Endodermal cell (in vitro differentiated cells): ENCODE results near the gene UPK3B. TPM values are rescaled to one million over a fixed set of nuclear protein-coding genes. Genes with fewer than 3 reads are reported as not detected.
"Not testable (repeated sequence)": the region's sequence is repeated elsewhere in the genome, so short reads cannot be mapped to it uniquely, and the experiment has no call there.

Experiments
- DNase-seq: peaks from one replicate; pipeline ENCODE4 v3.0.0-alpha.2; 2017
- H3K27ac ChIP-seq: 2 replicates; pipeline ENCODE4 v1.5.1; 2013; ENCODE audit warnings: mild to moderate bottlenecking, low read depth, low read length, moderate library complexity
- H3K27me3 ChIP-seq: 2 replicates; pipeline ENCODE4 v1.6.1; 2013; ENCODE audit warnings: mild to moderate bottlenecking, low read length, moderate library complexity; ENCODE audit not compliant: insufficient read depth, control insufficient read depth, poor library complexity, severe bottlenecking
- H3K36me3 ChIP-seq: 2 replicates; pipeline ENCODE4 v1.7.0; 2013; ENCODE audit warnings: mild to moderate bottlenecking, low read length, moderate library complexity; ENCODE audit not compliant: control insufficient read depth, insufficient read depth
- H3K4me1 ChIP-seq: one replicate; pipeline ENCODE4 v1.7.0; 2013; ENCODE audit warnings: low read length; ENCODE audit not compliant: control insufficient read depth, insufficient read depth
- H3K4me3 ChIP-seq: 2 replicates; pipeline ENCODE4 v1.5.1; 2013; ENCODE audit warnings: mild to moderate bottlenecking, low read length, moderate library complexity
- H3K9ac ChIP-seq: 2 replicates; pipeline ENCODE4 v1.6.1; 2013; ENCODE audit warnings: mild to moderate bottlenecking, low read length, moderate library complexity; ENCODE audit not compliant: poor library complexity, severe bottlenecking; ENCODE audit errors: extremely low read depth
- H3K9me3 ChIP-seq: 2 replicates; pipeline ENCODE4 v1.6.1; 2013; ENCODE audit warnings: mild to moderate bottlenecking, low read length, moderate library complexity; ENCODE audit not compliant: control insufficient read depth
- H3K27ac Mint-ChIP-seq: 2 replicates; pipeline ENCODE4 v1.8.0; 2020; ENCODE audit warnings: mixed read lengths
- H3K27me3 Mint-ChIP-seq: 2 replicates; pipeline ENCODE4 v1.8.0; 2021; ENCODE audit warnings: mild to moderate bottlenecking, mixed read lengths; ENCODE audit not compliant: insufficient read depth
- H3K36me3 Mint-ChIP-seq: 2 replicates; pipeline ENCODE4 v1.8.0; 2020; ENCODE audit warnings: low read depth, mixed read lengths
- H3K4me1 Mint-ChIP-seq: 2 replicates; pipeline ENCODE4 v1.8.0; 2020; ENCODE audit warnings: mixed read lengths
- H3K4me3 Mint-ChIP-seq: 2 replicates; pipeline ENCODE4 v1.8.0; 2020; ENCODE audit warnings: mild to moderate bottlenecking, moderate library complexity, mixed read lengths
- H3K9me3 Mint-ChIP-seq: 2 replicates; pipeline ENCODE4 v1.8.0; 2020; ENCODE audit warnings: mild to moderate bottlenecking, mixed read lengths
- whole genome bisulfite sequencing, 2 experiments: methylation state at CpG; one replicate each; pipeline versions ENCODE4 v1.1.5 to v1.1.7; 2013; ENCODE audit warnings: missing lambda C conversion rate in 2 of 2, mixed read lengths in 1 of 2; ENCODE audit not compliant: insufficient coverage in 1 of 2, insufficient read length in 1 of 2; 5-methylcytosine and 5-hydroxymethylcytosine counted together
- total RNA-seq, 2 donors: library from RNA; stranded (reverse); fragmentation: NEBNext Ultra II Directional in 1 of 2; extraction: Animal tissue kit (Norgen Biotek cat#: 25700) in 1 of 2; gene quantifications; 2 replicates in 1 of 2; 3 replicates in 1 of 2; pipeline ENCODE4 v1.2.1, GENCODE V29; 2021

The UPK3B gene
- total RNA-seq, 2 donors from 2014 or later: 1.2 to 2.3 TPM

- peak; percentile 16 for DNase-seq
- H3K4me3 ChIP-seq, H3K4me1 ChIP-seq, H3K4me3 Mint-ChIP-seq, H3K9me3 Mint-ChIP-seq, H3K9ac ChIP-seq, H3K9me3 ChIP-seq, H3K27me3 ChIP-seq, H3K36me3 ChIP-seq, H3K27ac ChIP-seq, H3K27me3 Mint-ChIP-seq, H3K36me3 Mint-ChIP-seq, H3K27ac Mint-ChIP-seq, H3K4me1 Mint-ChIP-seq: not testable (repeated sequence)
- 95% methylated on average over 14 of the region's 28 CpGs; no CpG with 5 or more reads in 1 of the 2 experiments for WGBS, 2 experiments
These were observed 11.0 kb upstream of the UPK3B start for GRCh38 chr7:76499201-76499923.

GRCh38 chr7:76499924-76500241 lies 10.5 kb upstream of the UPK3B start:
- not testable (repeated sequence) for H3K27ac ChIP-seq, H3K27ac Mint-ChIP-seq, H3K9me3 ChIP-seq, H3K9ac ChIP-seq, H3K36me3 Mint-ChIP-seq, H3K36me3 ChIP-seq, H3K4me1 Mint-ChIP-seq, H3K27me3 Mint-ChIP-seq, H3K27me3 ChIP-seq, H3K4me3 Mint-ChIP-seq, H3K9me3 Mint-ChIP-seq, DNase-seq, H3K4me3 ChIP-seq, H3K4me1 ChIP-seq
- 91% methylated on average over 4 of the region's 19 CpGs; no CpG with 5 or more reads in 1 of the 2 experiments for WGBS, 2 experiments

- H3K27me3 Mint-ChIP-seq, H3K36me3 ChIP-seq, H3K9me3 ChIP-seq, H3K4me1 Mint-ChIP-seq, H3K9me3 Mint-ChIP-seq, H3K27ac Mint-ChIP-seq, H3K4me3 ChIP-seq, H3K4me3 Mint-ChIP-seq, H3K27me3 ChIP-seq, H3K4me1 ChIP-seq, H3K9ac ChIP-seq, H3K27ac ChIP-seq: not testable (repeated sequence)
- 78 to 100% methylated on average over 1 to 12 of the region's 13 CpGs for WGBS, 2 experiments
- H3K36me3 Mint-ChIP-seq: peaks cover 12% of the 10 kb centered on the region
- DNase-seq: peak; percentile 35
These were observed 8.1 kb upstream of the UPK3B start for GRCh38 chr7:76502224-76502623.

GRCh38 chr7:76502836-76503235 lies 7.5 kb upstream of the UPK3B start:
- H3K9me3 Mint-ChIP-seq, H3K27me3 Mint-ChIP-seq, H3K4me1 ChIP-seq, H3K27ac ChIP-seq, H3K4me3 Mint-ChIP-seq, H3K4me1 Mint-ChIP-seq, H3K27me3 ChIP-seq, H3K9ac ChIP-seq, H3K4me3 ChIP-seq, H3K36me3 ChIP-seq, H3K9me3 ChIP-seq, H3K27ac Mint-ChIP-seq: not testable (repeated sequence)
- peaks cover 12% of the 10 kb centered on the region for H3K36me3 Mint-ChIP-seq
- peak; percentile 34 for DNase-seq
- WGBS, 2 experiments: 87 to 89% methylated on average over 12 to 15 of the region's 16 CpGs

GRCh38 chr7:76503244-76503643 lies 7.1 kb upstream of the UPK3B start:
- not testable (repeated sequence) for H3K27me3 ChIP-seq, H3K4me3 ChIP-seq, H3K4me3 Mint-ChIP-seq, H3K9me3 Mint-ChIP-seq, H3K9me3 ChIP-seq, H3K27ac Mint-ChIP-seq, H3K4me1 Mint-ChIP-seq, H3K9ac ChIP-seq, H3K36me3 ChIP-seq, H3K4me1 ChIP-seq, H3K27ac ChIP-seq, H3K27me3 Mint-ChIP-seq
- 93 to 96% methylated on average over 3 to 8 of the region's 12 CpGs for WGBS, 2 experiments
- DNase-seq: peak; percentile 18
- peaks cover 12% of the 10 kb centered on the region for H3K36me3 Mint-ChIP-seq

GRCh38 chr7:76504351-76505167 lies 5.8 kb upstream of the UPK3B start:
- DNase-seq: peak; percentile 28
- not testable (repeated sequence) for H3K4me3 ChIP-seq
- 89 to 94% methylated on average over 9 to 20 of the region's 33 CpGs for WGBS, 2 experiments

More at GRCh38 chr7:76504351-76505167, 5.8 kb upstream of the UPK3B start:
- H3K27ac ChIP-seq, H3K27ac Mint-ChIP-seq, H3K4me1 Mint-ChIP-seq, H3K9me3 ChIP-seq, H3K9ac ChIP-seq, H3K36me3 ChIP-seq, H3K27me3 Mint-ChIP-seq, H3K4me1 ChIP-seq, H3K9me3 Mint-ChIP-seq, H3K27me3 ChIP-seq, H3K4me3 Mint-ChIP-seq: not testable (repeated sequence)
- peaks cover 12% of the 10 kb centered on the region for H3K36me3 Mint-ChIP-seq
